ENCODE measurements around the gene HEATR5A. TPM values are rescaled to one million over a fixed set of nuclear protein-coding genes. Genes with fewer than 3 reads are reported as not detected.

HEATR5A gene
- total and polyA plus RNA-seq, 11 donors = 22.4 to 57.6 (median 45.5) TPM

DNA sequence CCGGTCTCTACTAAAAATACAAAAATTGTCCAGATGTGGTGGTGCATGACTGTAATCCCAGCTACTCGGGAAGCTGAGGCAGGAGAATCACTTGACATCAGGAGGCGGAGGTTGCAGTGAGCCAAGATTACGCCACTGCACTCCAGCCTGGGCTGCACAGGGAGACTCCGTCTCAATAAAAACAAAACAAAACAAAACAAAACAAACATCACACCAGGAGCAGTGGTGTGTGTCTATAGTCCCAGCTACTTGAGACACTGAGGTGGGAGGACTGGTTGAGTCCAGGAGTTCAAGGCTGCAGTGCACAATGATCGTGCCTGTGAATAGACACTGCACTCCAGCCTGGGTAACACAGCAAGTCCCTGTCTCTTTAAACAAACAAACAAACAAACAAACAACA is 123.2 kb downstream of the HEATR5A start:
- intact Hi-C loops (cut with DNase I) = loop anchor here in 3 of 10 donors (5.0 to 10.0 kb wide), 3 partner anchors 72 to 92 kb away; partner anchors contain the start of gene HECTD1 (in 2 of the 3)
- H3K27ac ChIP-seq = no peak overlapping the region
- H3K9me3 ChIP-seq = no peaks in the 10 kb centered on the region
- H3K27me3 ChIP-seq = no peaks in the 10 kb centered on the region
- no peak for ATAC-seq
- WGBS, 4 donors = 93 to 94% (median 93%) methylated on average over 6 of the region's 6 CpGs
- H3K4me1 ChIP-seq = no peaks in the 10 kb centered on the region
- no peak for TF ChIP-seq POLR2A (IDR thresholded peaks at IDR 0.05)
- TF ChIP-seq, protein P1, sequence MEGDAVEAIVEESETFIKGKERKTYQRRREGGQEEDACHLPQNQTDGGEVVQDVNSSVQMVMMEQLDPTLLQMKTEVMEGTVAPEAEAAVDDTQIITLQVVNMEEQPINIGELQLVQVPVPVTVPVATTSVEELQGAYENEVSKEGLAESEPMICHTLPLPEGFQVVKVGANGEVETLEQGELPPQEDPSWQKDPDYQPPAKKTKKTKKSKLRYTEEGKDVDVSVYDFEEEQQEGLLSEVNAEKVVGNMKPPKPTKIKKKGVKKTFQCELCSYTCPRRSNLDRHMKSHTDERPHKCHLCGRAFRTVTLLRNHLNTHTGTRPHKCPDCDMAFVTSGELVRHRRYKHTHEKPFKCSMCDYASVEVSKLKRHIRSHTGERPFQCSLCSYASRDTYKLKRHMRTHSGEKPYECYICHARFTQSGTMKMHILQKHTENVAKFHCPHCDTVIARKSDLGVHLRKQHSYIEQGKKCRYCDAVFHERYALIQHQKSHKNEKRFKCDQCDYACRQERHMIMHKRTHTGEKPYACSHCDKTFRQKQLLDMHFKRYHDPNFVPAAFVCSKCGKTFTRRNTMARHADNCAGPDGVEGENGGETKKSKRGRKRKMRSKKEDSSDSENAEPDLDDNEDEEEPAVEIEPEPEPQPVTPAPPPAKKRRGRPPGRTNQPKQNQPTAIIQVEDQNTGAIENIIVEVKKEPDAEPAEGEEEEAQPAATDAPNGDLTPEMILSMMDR (IDR thresholded peaks at IDR 0.05) = no peak
- DNase-seq = no peak
- peaks cover 0 to 86% (median 57%) of the 10 kb centered on the region in 9 donors for H3K36me3 ChIP-seq
- H3K4me3 ChIP-seq = no peak overlapping the region

DNA sequence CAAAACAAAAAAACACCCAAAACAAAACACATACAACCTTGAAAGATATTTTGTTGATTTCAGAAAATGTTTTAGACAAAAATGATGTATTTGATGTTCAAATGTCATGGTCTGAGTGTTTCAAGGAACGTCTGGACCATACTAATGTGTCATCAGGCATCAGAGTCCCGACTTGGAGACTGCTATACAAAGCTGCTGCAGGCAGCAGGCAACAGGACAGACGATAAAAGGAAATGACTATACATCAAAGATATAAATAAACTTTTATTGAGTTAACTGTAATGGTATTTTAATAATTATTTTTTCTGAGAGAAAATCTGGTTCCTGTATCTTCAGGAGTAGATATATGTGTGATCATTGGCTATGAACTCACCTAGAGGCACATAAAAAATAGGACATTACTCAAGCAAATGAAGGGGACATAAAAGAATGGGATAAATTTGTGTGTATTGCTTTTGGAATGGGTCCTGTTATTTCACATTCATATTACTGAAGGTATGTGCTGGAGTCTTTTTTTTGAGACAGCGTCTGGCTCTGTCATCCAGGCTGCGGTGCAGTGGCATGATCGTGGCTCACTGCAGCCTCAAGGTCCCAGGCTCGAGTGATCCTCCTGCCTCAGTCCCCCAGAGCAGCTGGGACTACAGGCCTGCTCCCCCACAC is 125.5 kb downstream of the HEATR5A start:
- no peaks in the 10 kb centered on the region for H3K9me3 ChIP-seq
- ATAC-seq = no peak
- no peaks in the 10 kb centered on the region for H3K27me3 ChIP-seq
- TF ChIP-seq, protein P1 (IDR thresholded peaks at IDR 0.05) = no peak
- TF ChIP-seq POLR2A (IDR thresholded peaks at IDR 0.05) = no peak
- no peak overlapping the region for H3K27ac ChIP-seq
- DNase-seq = no peak
- no peak overlapping the region for H3K4me3 ChIP-seq
- H3K4me1 ChIP-seq = no peaks in the 10 kb centered on the region
- WGBS, 4 donors = 68 to 72% (median 69%) methylated on average over 7 of the region's 7 CpGs
- intact Hi-C loops (cut with DNase I) = loop anchor here in 4 of 10 donors (5.0 to 10.0 kb wide), 3 partner anchors 70 to 90 kb away; partner anchors contain the start of gene HECTD1 (in 3 of the 4)
- H3K36me3 ChIP-seq = peaks cover 0 to 64% (median 35%) of the 10 kb centered on the region in 9 donors

DNA sequence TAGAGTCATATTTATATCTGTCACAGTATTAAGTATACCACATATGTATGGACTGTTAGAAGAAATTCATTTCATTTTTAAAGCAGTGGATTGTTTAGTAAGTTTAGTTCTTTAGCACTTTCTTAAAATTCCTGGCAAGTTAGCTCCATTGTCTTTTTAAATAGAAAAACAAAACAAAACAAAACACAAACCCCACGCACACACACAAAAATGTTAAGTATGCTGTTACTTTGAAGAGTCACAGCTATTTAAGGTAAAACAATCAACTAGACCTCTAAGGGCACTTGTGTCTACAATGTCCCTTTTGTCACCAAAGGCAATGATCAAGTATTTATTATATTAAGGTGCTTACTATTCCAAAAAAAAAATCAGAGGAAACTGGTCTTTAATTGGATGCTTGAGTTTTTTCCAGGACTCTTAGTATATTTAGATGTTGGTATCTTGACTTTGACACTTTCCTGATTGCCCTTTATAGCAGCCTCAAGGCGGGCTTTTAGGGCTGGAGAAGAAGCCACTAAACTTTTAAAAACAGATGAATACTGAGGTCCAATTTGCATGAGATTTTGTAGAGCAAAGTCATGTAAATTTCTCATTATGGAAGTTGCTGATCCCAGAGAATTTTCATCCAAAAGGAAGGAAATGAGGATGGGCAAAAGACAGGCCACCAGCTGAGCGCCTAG is 127.3 kb downstream of the HEATR5A start:
- intact Hi-C loops (cut with DNase I) = loop anchor here in 3 of 10 donors (5.0 to 10.0 kb wide), 3 partner anchors 68 to 88 kb away; partner anchors contain the start of gene HECTD1 (in 2 of the 3)
- Histone ChIP-seq H3K4me1 (no peaks in the 10 kb centered on the region), H3K27ac (no peak overlapping the region), H3K9me3 (no peaks in the 10 kb centered on the region), H3K27me3 (no peaks in the 10 kb centered on the region), H3K4me3 (no peak overlapping the region), H3K36me3 (peaks cover 0 to 47% (median 26%) of the 10 kb centered on the region in 9 donors)
- ATAC-seq = no peak
- 72 to 80% (median 77%) methylated on average over 3 of the region's 3 CpGs for WGBS, 4 donors
- TF ChIP-seq, protein P1 (IDR thresholded peaks at IDR 0.05) = no peak
- no peak for TF ChIP-seq POLR2A (IDR thresholded peaks at IDR 0.05)
- DNase-seq = no peak

DNA sequence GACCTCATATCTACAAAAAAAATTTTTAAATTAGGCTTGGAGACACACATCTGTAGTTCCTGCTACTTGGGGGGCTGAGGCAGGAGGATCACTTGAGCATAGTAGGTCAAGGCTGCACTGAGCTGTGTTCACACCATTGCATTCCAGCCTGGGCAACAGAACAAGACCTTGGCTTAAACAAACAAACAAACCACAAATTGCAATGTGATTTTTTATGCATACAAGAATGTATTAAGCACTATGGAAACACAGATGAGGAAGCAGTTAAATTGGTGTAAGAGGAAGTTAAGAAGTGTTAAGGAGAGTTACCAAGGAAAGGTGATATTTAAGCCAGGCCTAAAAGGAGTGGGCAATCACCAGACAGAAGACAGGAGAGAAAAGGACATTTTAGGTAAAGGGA is 129.1 kb downstream of the HEATR5A start:
- H3K4me1 ChIP-seq = no peaks in the 10 kb centered on the region
- TF ChIP-seq POLR2A (IDR thresholded peaks at IDR 0.05) = no peak
- TF ChIP-seq, protein P1 (IDR thresholded peaks at IDR 0.05) = no peak
- no peak overlapping the region for H3K4me3 ChIP-seq
- no peaks in the 10 kb centered on the region for H3K27me3 ChIP-seq
- no peaks in the 10 kb centered on the region for H3K9me3 ChIP-seq
- H3K27ac ChIP-seq = no peak overlapping the region
- peaks cover 0 to 35% (median 23%) of the 10 kb centered on the region in 9 donors for H3K36me3 ChIP-seq
- no peak for ATAC-seq
- intact Hi-C loops (cut with DNase I) = loop anchor here in 3 of 10 donors (5.0 to 10.0 kb wide), 3 partner anchors 66 to 86 kb away; partner anchors contain the start of gene HECTD1 (in 2 of the 3)
- no peak for DNase-seq
